HL-60 (cell line): ENCODE data around the gene PACS1.

Source experiments
- DNase-seq, 2 experiments: peaks; one replicate each; pipeline ENCODE4 v3.0.0-alpha.2; 2010 to 2020; ENCODE audit warnings: low read depth in 1 of 2, low spot score in 1 of 2
- H3K27ac ChIP-seq: fragments of 250-450 bp; sonication (Bioruptor Pico); replicated peaks from 2 replicates; pipeline ENCODE4 v1.5.1; 2020; ENCODE audit warnings: mild to moderate bottlenecking, moderate library complexity
- H3K27me3 ChIP-seq: fragments of 250-450 bp; sonication (Bioruptor Pico); 2 replicates; pipeline ENCODE4 v1.5.1; 2021; ENCODE audit warnings: mild to moderate bottlenecking, moderate library complexity; ENCODE audit not compliant: insufficient read depth, poor library complexity, severe bottlenecking
- H3K4me3 ChIP-seq: replicated peaks from 2 replicates; pipeline ENCODE4 v1.5.1; 2011; ENCODE audit warnings: mild to moderate bottlenecking, control low read depth, low read length; ENCODE audit not compliant: insufficient read depth
- GABPA ChIP-seq: IDR thresholded peaks from 2 replicates; pipeline ENCODE4 v1.6.1; 2012; ENCODE audit warnings: low read depth
- POLR2AphosphoS5 ChIP-seq: IDR thresholded peaks from 2 replicates; pipeline ENCODE4 v1.6.1; 2012; ENCODE audit warnings: low read depth
- SPI1 ChIP-seq: IDR thresholded peaks from 2 replicates; pipeline ENCODE4 v1.6.1; 2012; ENCODE audit warnings: low read depth, mild to moderate bottlenecking, borderline replicate concordance
- TF ChIP-seq, protein P1 (sequence below): IDR thresholded peaks from 2 replicates; pipeline ENCODE4 v1.6.1; 2012; ENCODE audit warnings: low read depth; ENCODE audit not compliant: insufficient replicate concordance
- TF ChIP-seq, protein P2 (sequence below): IDR thresholded peaks from one replicate; pipeline ENCODE4 v1.5.1; 2011; ENCODE audit warnings: low read length, control low read depth, inconsistent platforms; ENCODE audit not compliant: insufficient read depth

PACS1 gene

DNA sequence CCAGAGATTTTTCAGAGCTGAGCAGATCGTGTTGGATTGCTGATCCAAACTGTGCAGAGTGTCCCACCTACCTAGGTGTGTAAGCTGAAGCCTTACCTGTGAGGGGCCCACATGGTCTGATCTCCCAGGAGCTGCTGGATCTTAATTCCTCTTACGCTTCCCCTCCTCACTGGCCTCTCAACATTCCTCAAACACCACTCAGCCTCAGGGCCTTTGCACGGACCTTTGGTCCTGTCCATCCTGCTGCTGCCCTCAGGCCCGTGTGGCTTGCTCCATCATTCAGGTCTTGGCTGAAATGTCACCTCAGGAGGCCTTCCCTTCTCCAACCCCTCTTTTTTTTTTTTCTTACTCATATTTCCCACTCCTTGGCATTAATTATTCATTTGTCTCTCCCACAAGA lies 177.2 kb downstream of the PACS1 start:
- no peak for TF ChIP-seq GABPA
- TF ChIP-seq, protein P1, sequence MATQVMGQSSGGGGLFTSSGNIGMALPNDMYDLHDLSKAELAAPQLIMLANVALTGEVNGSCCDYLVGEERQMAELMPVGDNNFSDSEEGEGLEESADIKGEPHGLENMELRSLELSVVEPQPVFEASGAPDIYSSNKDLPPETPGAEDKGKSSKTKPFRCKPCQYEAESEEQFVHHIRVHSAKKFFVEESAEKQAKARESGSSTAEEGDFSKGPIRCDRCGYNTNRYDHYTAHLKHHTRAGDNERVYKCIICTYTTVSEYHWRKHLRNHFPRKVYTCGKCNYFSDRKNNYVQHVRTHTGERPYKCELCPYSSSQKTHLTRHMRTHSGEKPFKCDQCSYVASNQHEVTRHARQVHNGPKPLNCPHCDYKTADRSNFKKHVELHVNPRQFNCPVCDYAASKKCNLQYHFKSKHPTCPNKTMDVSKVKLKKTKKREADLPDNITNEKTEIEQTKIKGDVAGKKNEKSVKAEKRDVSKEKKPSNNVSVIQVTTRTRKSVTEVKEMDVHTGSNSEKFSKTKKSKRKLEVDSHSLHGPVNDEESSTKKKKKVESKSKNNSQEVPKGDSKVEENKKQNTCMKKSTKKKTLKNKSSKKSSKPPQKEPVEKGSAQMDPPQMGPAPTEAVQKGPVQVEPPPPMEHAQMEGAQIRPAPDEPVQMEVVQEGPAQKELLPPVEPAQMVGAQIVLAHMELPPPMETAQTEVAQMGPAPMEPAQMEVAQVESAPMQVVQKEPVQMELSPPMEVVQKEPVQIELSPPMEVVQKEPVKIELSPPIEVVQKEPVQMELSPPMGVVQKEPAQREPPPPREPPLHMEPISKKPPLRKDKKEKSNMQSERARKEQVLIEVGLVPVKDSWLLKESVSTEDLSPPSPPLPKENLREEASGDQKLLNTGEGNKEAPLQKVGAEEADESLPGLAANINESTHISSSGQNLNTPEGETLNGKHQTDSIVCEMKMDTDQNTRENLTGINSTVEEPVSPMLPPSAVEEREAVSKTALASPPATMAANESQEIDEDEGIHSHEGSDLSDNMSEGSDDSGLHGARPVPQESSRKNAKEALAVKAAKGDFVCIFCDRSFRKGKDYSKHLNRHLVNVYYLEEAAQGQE, result no peak
- TF ChIP-seq SPI1, result no peak
- TF ChIP-seq POLR2AphosphoS5, result no peak
- TF ChIP-seq, protein P2, sequence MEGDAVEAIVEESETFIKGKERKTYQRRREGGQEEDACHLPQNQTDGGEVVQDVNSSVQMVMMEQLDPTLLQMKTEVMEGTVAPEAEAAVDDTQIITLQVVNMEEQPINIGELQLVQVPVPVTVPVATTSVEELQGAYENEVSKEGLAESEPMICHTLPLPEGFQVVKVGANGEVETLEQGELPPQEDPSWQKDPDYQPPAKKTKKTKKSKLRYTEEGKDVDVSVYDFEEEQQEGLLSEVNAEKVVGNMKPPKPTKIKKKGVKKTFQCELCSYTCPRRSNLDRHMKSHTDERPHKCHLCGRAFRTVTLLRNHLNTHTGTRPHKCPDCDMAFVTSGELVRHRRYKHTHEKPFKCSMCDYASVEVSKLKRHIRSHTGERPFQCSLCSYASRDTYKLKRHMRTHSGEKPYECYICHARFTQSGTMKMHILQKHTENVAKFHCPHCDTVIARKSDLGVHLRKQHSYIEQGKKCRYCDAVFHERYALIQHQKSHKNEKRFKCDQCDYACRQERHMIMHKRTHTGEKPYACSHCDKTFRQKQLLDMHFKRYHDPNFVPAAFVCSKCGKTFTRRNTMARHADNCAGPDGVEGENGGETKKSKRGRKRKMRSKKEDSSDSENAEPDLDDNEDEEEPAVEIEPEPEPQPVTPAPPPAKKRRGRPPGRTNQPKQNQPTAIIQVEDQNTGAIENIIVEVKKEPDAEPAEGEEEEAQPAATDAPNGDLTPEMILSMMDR, result no peak
- Histone ChIP-seq H3K27ac (no peak overlapping the region), H3K27me3 (no peaks in the 10 kb centered on the region), H3K4me3 (no peak overlapping the region)
- no peak for DNase-seq

DNA sequence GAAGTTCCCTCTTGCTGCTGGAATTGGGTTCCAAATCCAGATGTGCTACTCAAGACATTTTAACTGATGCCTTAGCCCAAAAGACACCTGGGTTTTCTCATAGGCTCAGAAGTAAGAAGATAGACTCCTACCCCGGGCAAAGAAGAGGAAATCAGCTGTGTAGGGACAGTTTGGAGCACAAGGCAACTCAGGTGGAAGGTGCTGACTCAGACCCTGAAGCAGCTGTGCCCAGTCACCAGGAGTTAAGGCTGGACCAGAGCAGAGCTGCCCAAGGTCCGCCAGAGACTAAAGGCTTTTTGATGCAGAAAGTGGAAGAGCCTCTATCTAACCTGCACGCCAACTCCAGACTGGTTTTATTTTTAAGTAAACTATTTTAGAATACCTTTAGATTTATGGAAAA lies 177.7 kb downstream of the PACS1 start:
- TF ChIP-seq, protein P2, result no peak
- TF ChIP-seq GABPA (no peak), POLR2AphosphoS5 (no peak), SPI1 (no peak)
- TF ChIP-seq, protein P1, result no peak

DNA sequence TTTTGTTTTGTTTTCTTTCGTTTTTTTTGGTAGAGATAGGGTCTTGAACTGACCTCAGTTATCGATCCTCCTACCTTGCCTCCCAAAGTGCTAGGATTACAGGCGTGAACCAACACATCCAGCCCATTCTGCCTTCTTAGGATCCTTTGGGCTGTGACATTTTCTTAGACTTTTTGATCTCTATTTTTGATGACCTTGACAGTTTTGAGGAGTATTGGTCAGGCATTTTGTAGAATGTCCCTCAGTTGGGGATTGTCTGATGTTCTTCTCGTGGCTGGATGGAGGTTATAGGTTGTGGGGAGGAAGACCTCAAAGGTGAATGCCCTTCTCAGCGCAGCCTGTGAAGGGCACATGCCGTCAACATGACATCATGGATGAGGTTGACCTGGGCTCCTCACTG lies 178.8 kb downstream of the PACS1 start:
- DNase-seq, result no peak
- Histone ChIP-seq H3K4me3 (no peak overlapping the region), H3K27me3 (no peaks in the 10 kb centered on the region), H3K27ac (no peak overlapping the region)
- TF ChIP-seq SPI1, result no peak
- TF ChIP-seq, protein P2, result no peak
- no peak for TF ChIP-seq GABPA
- TF ChIP-seq, protein P1, result no peak
- TF ChIP-seq POLR2AphosphoS5, result no peak

More for the DNA sequence above, 177.7 kb downstream of the PACS1 start:
- no peak for DNase-seq
- Histone ChIP-seq H3K27ac (no peak overlapping the region), H3K27me3 (no peaks in the 10 kb centered on the region), H3K4me3 (no peak overlapping the region)
